Erythroblast (primary cell): ENCODE measurements around the gene KIF21B.
"Not testable (repeated sequence)": the region's sequence is repeated elsewhere in the genome, so short reads cannot be mapped to it uniquely, and the experiment has no call there.

Experiments
- DNase-seq, 2 experiments: peaks; one replicate each; lab custom pipeline; 2025; lab: John Stamatoyannopoulos, UW
- GATA1 ChIP-seq: IDR thresholded peaks from 2 replicates; pipeline ENCODE4 v1.6.1; 2011; ENCODE audit warnings: low read depth, mild to moderate bottlenecking, control low read depth, low read length, moderate library complexity
- POLR2A ChIP-seq: IDR thresholded peaks from 2 replicates; pipeline ENCODE4 v1.6.1; 2011; ENCODE audit warnings: mild to moderate bottlenecking, low read length

KIF21B gene

GRCh38 chr1:200931776-200932175, 91.7 kb downstream of the KIF21B start:
- no peak for TF ChIP-seq POLR2A
- TF ChIP-seq GATA1 = no peak
- no peak for DNase-seq

- DNase-seq = not testable (repeated sequence)
Measured at GRCh38 chr1:200930285-200930684, 93.2 kb downstream of the KIF21B start.

GRCh38 chr1:200929530-200930278, 93.8 kb downstream of the KIF21B start:
- TF ChIP-seq GATA1 = no peak
- no peak for TF ChIP-seq POLR2A

GRCh38 chr1:200925831-200926230, 97.7 kb downstream of the KIF21B start:
- DNase-seq = no peak
- no peak for TF ChIP-seq POLR2A
- TF ChIP-seq GATA1 = no peak

More at GRCh38 chr1:200929530-200930278, 93.8 kb downstream of the KIF21B start:
- DNase-seq = no peak

GRCh38 chr1:200923601-200924000, 99.9 kb downstream of the KIF21B start:
- no peak for DNase-seq
- no peak for TF ChIP-seq GATA1
- TF ChIP-seq POLR2A = no peak

GRCh38 chr1:200922406-200922805, 101.1 kb downstream of the KIF21B start:
- DNase-seq = no peak
- TF ChIP-seq GATA1 (no peak), POLR2A (no peak)

GRCh38 chr1:200921571-200922110, 101.9 kb downstream of the KIF21B start:
- DNase-seq = no peak
- TF ChIP-seq GATA1 (no peak), POLR2A (no peak)
